Keratinocyte (primary cell): Measurements from ENCODE around the gene DCAF6.

ENCODE experiments used
- EZH2 ChIP-seq: IDR thresholded peaks from one replicate; pipeline ENCODE4 v1.6.1; 2012; ENCODE audit warnings: inconsistent platforms, mild to moderate bottlenecking, low read length, moderate library complexity
- TF ChIP-seq, protein P1 (sequence below), 3 experiments: IDR thresholded peaks in 1 of 3; conservative IDR thresholded peaks in 1 of 3; optimal IDR thresholded peaks in 1 of 3; 2 replicates in 2 of 3; 3 replicates in 1 of 3; pipeline versions ENCODE3 to v1.5.1; 2011; ENCODE audit warnings: low read length in 3 of 3, mild to moderate bottlenecking in 3 of 3, moderate library complexity in 2 of 3, control low read depth in 1 of 3, inconsistent platforms in 1 of 3; ENCODE audit not compliant: insufficient read depth in 2 of 3; ENCODE audit errors: extremely low read depth in 1 of 3

DNA sequence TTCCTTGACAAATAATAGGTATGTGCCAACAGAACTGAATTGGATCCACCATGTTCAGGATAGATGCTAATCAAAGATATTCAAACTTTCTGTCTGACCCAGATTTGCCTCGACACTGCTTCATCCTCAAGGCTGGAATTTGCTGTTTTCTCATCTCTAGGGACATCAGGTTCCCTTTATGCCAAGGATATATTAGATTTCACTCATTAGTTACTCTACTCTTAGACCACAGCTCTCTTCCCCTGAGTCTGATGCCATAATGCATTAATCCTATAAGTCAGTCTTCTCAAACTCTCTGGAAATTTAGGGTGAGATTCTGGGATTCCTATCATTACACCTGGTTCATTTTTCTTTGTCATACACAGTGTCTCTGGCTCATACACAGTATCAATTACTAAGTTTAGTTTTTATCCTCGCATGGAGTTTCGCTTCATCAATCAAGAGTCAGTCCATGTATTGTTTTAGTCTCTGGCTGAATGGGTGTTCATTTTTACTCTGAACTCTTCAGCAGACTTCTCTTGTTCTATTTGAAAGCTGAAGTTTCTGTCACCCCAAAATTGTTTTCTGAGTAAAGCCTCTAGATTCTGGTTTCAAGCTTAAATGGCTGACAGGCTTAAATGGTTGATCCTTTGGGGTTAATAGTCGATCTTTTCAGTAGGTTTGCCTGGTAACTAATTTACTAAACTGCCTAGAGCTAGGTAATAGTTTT, 9.3 kb upstream of the DCAF6 start:
- TF ChIP-seq EZH2: no peak
- TF ChIP-seq, protein P1, sequence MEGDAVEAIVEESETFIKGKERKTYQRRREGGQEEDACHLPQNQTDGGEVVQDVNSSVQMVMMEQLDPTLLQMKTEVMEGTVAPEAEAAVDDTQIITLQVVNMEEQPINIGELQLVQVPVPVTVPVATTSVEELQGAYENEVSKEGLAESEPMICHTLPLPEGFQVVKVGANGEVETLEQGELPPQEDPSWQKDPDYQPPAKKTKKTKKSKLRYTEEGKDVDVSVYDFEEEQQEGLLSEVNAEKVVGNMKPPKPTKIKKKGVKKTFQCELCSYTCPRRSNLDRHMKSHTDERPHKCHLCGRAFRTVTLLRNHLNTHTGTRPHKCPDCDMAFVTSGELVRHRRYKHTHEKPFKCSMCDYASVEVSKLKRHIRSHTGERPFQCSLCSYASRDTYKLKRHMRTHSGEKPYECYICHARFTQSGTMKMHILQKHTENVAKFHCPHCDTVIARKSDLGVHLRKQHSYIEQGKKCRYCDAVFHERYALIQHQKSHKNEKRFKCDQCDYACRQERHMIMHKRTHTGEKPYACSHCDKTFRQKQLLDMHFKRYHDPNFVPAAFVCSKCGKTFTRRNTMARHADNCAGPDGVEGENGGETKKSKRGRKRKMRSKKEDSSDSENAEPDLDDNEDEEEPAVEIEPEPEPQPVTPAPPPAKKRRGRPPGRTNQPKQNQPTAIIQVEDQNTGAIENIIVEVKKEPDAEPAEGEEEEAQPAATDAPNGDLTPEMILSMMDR (optimal IDR thresholded peaks at IDR 0.05 in 1 of 3, IDR thresholded peaks at IDR 0.05 in 1 of 3, conservative IDR thresholded peaks at IDR 0.05 in 1 of 3; ENCODE audit: extremely low read depth in 1 of 3, insufficient read depth in 2 of 3, low read length in 3 of 3): no peak
